Body of pancreas (tissue), 4 donors: ENCODE results near the gene ARHGEF7. TPM values are rescaled to one million over a fixed set of nuclear protein-coding genes. Genes with fewer than 3 reads are reported as not detected.

Experiments
- ATAC-seq: fragments of 150-250 bp; one replicate; pipeline ENCODE4 v1.9.1; 2016
- DNase-seq, 4 donors: peaks; one replicate each; pipeline ENCODE4 v3.0.0-alpha.2; 2019
- H3K27ac ChIP-seq, 4 donors: fragments of 200-600 bp; sonication (generic); 1 replicate in 3 of 4; 2 replicates in 1 of 4; pipeline versions ENCODE4 v1.5.1 to v1.6.1; 2016 to 2019; ENCODE audit warnings: mild to moderate bottlenecking in 1 of 4, mixed read lengths in 1 of 4, moderate library complexity in 1 of 4
- H3K27me3 ChIP-seq, 2 donors: fragments of 200-600 bp; sonication (generic); one replicate each; pipeline ENCODE4 v1.6.0; 2016; ENCODE audit warnings: mild to moderate bottlenecking in 1 of 2
- H3K36me3 ChIP-seq, 2 donors: fragments of 200-600 bp; sonication (generic); replicated peaks in 1 of 2; 2 replicates each; pipeline ENCODE4 v1.5.1; 2016; ENCODE audit warnings: low read depth in 2 of 2; ENCODE audit not compliant: insufficient read depth in 1 of 2
- H3K4me1 ChIP-seq: fragments of 200-600 bp; sonication (generic); one replicate; pipeline ENCODE4 v1.6.0; 2016
- H3K4me3 ChIP-seq, 2 donors: fragments of 200-600 bp; sonication (generic); 1 replicate in 1 of 2; 2 replicates in 1 of 2; pipeline ENCODE4 v1.5.1; 2016 to 2019
- H3K9me3 ChIP-seq, 3 donors: fragments of 200-600 bp; sonication (generic); 1 replicate in 2 of 3; 2 replicates in 1 of 3; pipeline ENCODE4 v1.5.1; 2016
- CTCF ChIP-seq, 7 experiments: fragments of 450-650 bp in 4 of 7; fragments of 200-600 bp in 3 of 7; sonication (generic) in 3 of 7; IDR thresholded peaks; one replicate each; pipeline ENCODE4 v1.5.1; 2016 to 2019; ENCODE audit warnings: antibody characterized with exemption in 7 of 7
- POLR2A ChIP-seq, 3 donors: fragments of 450-650 bp; IDR thresholded peaks; one replicate each; pipeline ENCODE4 v1.6.1; 2016; ENCODE audit warnings: antibody characterized with exemption in 3 of 3, mild to moderate bottlenecking in 2 of 3
- WGBS, 2 donors: methylation state at CpG; one replicate each; pipeline ENCODE4 v1.1.5; 2017; 5-methylcytosine and 5-hydroxymethylcytosine counted together
- intact Hi-C: fragments of 100-400 bp; cut with DNase I; formaldehyde crosslinking; loops from one replicate; pipeline ENCODE4 v1.15.1; 2023
- total RNA-seq, 2 donors: library from RNA; depleted of rRNA; stranded (reverse); fragments of >200 nt; gene quantifications; one replicate each; pipeline ENCODE4 v1.1.0, GENCODE V29; 2016

Gene ARHGEF7
- total RNA-seq, 2 donors from 2014 or later, result 27.5 to 81.4 TPM

- H3K27ac ChIP-seq, result no peak overlapping the region
- ATAC-seq (no peak), DNase-seq (no peak)
- 91% methylated on average over 15 of the region's 15 CpGs for WGBS, 2 donors
- no peaks in the 10 kb centered on the region for H3K36me3 ChIP-seq
- H3K9me3 ChIP-seq, result no peaks in the 10 kb centered on the region
- H3K4me3 ChIP-seq, result no peak overlapping the region
- intact Hi-C loops, result no loop called here
- no peaks in the 10 kb centered on the region for H3K27me3 ChIP-seq
- no peak for TF ChIP-seq CTCF (IDR thresholded peaks at IDR 0.05)
- TF ChIP-seq POLR2A (IDR thresholded peaks at IDR 0.05), result no peak
- H3K4me1 ChIP-seq, result peaks cover 13% of the 10 kb centered on the region
Measured at GRCh38 chr13:111174377-111175114, 59.4 kb downstream of the ARHGEF7 start.

GRCh38 chr13:111175372-111175771, 60.3 kb downstream of the ARHGEF7 start:
- intact Hi-C loops, result no loop called here
- TF ChIP-seq CTCF (IDR thresholded peaks at IDR 0.05), result no peak
- TF ChIP-seq POLR2A (IDR thresholded peaks at IDR 0.05), result no peak
- no peaks in the 10 kb centered on the region for H3K27me3 ChIP-seq
- WGBS, 2 donors, result 93 to 100% methylated on average over 2 to 4 of the region's 4 CpGs
- peaks cover 13% of the 10 kb centered on the region for H3K4me1 ChIP-seq
- ATAC-seq (no peak), DNase-seq (no peak)
- H3K9me3 ChIP-seq, result no peaks in the 10 kb centered on the region
- no peaks in the 10 kb centered on the region for H3K36me3 ChIP-seq
- H3K4me3 ChIP-seq, result no peak overlapping the region
- H3K27ac ChIP-seq, result no peak overlapping the region

- no peaks in the 10 kb centered on the region for H3K9me3 ChIP-seq
- H3K36me3 ChIP-seq, result no peaks in the 10 kb centered on the region
- TF ChIP-seq POLR2A (IDR thresholded peaks at IDR 0.05), result no peak
- no peak for TF ChIP-seq CTCF (IDR thresholded peaks at IDR 0.05)
- no peak overlapping the region for H3K4me3 ChIP-seq
- H3K4me1 ChIP-seq, result peaks cover 13% of the 10 kb centered on the region
- ATAC-seq (no peak), DNase-seq (no peak)
- no peak overlapping the region for H3K27ac ChIP-seq
- H3K27me3 ChIP-seq, result no peaks in the 10 kb centered on the region
- 77 to 91% methylated on average over 4 of the region's 4 CpGs for WGBS, 2 donors
- intact Hi-C loops, result no loop called here
Measured at GRCh38 chr13:111175935-111176334, 60.8 kb downstream of the ARHGEF7 start.

- WGBS, 2 donors, result 95 to 96% methylated on average over 8 of the region's 8 CpGs
- no peak for DNase-seq
- ATAC-seq, result no peak
- Histone ChIP-seq H3K27ac (peak overlapping the region in 1 of 4 donors; percentile 54), H3K9me3 (no peaks in the 10 kb centered on the region), H3K4me1 (peaks cover 13% of the 10 kb centered on the region), H3K27me3 (no peaks in the 10 kb centered on the region), H3K36me3 (no peaks in the 10 kb centered on the region), H3K4me3 (no peak overlapping the region)
- no peak for TF ChIP-seq CTCF (IDR thresholded peaks at IDR 0.05)
- no peak for TF ChIP-seq POLR2A (IDR thresholded peaks at IDR 0.05)
- intact Hi-C loops, result no loop called here
Measured at GRCh38 chr13:111176421-111176820, 61.3 kb downstream of the ARHGEF7 start.
